Esophagus squamous epithelium (tissue), 5 donors: ENCODE measurements around the gene HLA-DPA1. TPM values are rescaled to one million over a fixed set of nuclear protein-coding genes. Genes with fewer than 3 reads are reported as not detected.

Experiments
- DNase-seq: peaks from one replicate; lab custom pipeline; 2025; lab: John Stamatoyannopoulos, UW
- H3K27ac ChIP-seq, 4 donors: fragments of 200-600 bp; sonication (generic); one replicate each; pipeline ENCODE4 v1.5.1; 2016 to 2019; ENCODE audit warnings: mild to moderate bottlenecking in 1 of 4
- H3K27me3 ChIP-seq, 4 donors: fragments of 200-600 bp; sonication (generic); 1 replicate in 3 of 4; 2 replicates in 1 of 4; pipeline versions ENCODE4 v1.5.1 to v1.6.0; 2017 to 2021; ENCODE audit warnings: antibody characterized with exemption in 1 of 4
- H3K36me3 ChIP-seq, 3 donors: fragments of 200-600 bp; sonication (generic); one replicate each; pipeline ENCODE4 v1.5.1; 2016 to 2019
- H3K4me1 ChIP-seq, 3 donors: fragments of 200-600 bp; sonication (generic); one replicate each; pipeline ENCODE4 v1.5.1; 2017 to 2019
- H3K4me3 ChIP-seq, 4 donors: fragments of 200-600 bp; sonication (generic); 1 replicate in 3 of 4; 2 replicates in 1 of 4; pipeline ENCODE4 v1.5.1; 2016 to 2019; ENCODE audit warnings: mild to moderate bottlenecking in 2 of 4, moderate library complexity in 1 of 4
- H3K9me3 ChIP-seq, 3 donors: fragments of 200-600 bp; sonication (generic); one replicate each; pipeline ENCODE4 v1.5.1; 2016 to 2019
- CTCF ChIP-seq, 6 experiments: fragments of 450-650 bp in 4 of 6; fragments of 200-600 bp in 2 of 6; sonication (generic) in 2 of 6; IDR thresholded peaks; one replicate each; pipeline ENCODE4 v1.5.1; 2016 to 2019; ENCODE audit warnings: antibody characterized with exemption in 6 of 6, mild to moderate bottlenecking in 4 of 6, moderate library complexity in 4 of 6
- POLR2A ChIP-seq, 4 donors: fragments of 450-650 bp; IDR thresholded peaks; one replicate each; pipeline ENCODE4 v1.6.1; 2017; ENCODE audit warnings: antibody characterized with exemption in 4 of 4, mild to moderate bottlenecking in 4 of 4, moderate library complexity in 3 of 4
- WGBS, 2 donors: methylation state at CpG; one replicate each; pipeline ENCODE4 v1.1.5; 2018; 5-methylcytosine and 5-hydroxymethylcytosine counted together
- intact Hi-C: fragments of 100-400 bp; cut with DNase I; formaldehyde crosslinking; loops from one replicate; pipeline ENCODE4 v1.15.0; 2022
- total RNA-seq, 4 donors: library from RNA; depleted of rRNA; stranded (reverse); fragments of >200 nt; gene quantifications; one replicate each; pipeline ENCODE4 v1.1.0, GENCODE V29; 2016
- donor health status: DM: yes; HTN: yes; CAD: no.

Gene HLA-DPA1
- total RNA-seq, result 100 to 1,000 TPM in 1 of 4 donors, 10 to 100 TPM in 1, 1 to 10 TPM in 2; 6.2 to 114 (median 48.2) TPM

- H3K9me3 ChIP-seq, result no peaks in the 10 kb centered on the region
- peaks cover 0 to 10% (median 0%) of the 10 kb centered on the region in 3 donors for H3K36me3 ChIP-seq
- 41 to 51% methylated on average over 8 of the region's 8 CpGs for WGBS, 2 donors
- TF ChIP-seq CTCF (IDR thresholded peaks at IDR 0.05) (no peak), POLR2A (IDR thresholded peaks at IDR 0.05) (peak in 3 of 4 donors; percentile 15 to 84 (median 48))
- intact Hi-C loops, result no loop called here
- H3K27ac ChIP-seq, result peak within 1 kb of the TSS; percentile 40 to 81 (median 68)
- DNase-seq, result no peak
- no peaks in the 10 kb centered on the region for H3K27me3 ChIP-seq
- peak within 1 kb of the TSS; percentile 3 to 63 (median 32) for H3K4me3 ChIP-seq
- H3K4me1 ChIP-seq, result no peaks in the 10 kb centered on the region
Measured at GRCh38 chr6:33073431-33073871, at the start of gene HLA-DPA1. HLA-DPA1 (minus strand) TSS chr6:33073649.

DNA sequence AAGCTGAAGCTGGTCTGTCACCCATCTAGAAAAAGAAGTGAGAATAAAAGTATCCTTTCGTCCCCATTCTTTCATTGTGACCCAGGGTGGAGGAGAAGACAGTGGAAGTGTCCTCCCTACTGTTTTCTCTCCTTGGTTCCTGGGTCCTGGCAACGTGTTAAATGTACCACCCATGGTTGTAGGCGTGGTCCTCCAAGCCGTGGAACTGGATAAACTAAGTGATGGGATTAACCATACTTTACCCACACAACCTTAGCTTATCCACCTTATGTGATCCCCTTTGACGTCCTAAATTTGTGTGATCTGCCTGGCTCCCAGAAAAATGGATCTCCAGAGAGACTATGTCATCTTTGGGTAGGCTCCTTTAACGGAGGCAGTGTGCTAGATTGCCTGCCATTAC, 49.7 kb upstream of the HLA-DPA1 start:
- TF ChIP-seq CTCF (IDR thresholded peaks at IDR 0.05) (no peak), POLR2A (IDR thresholded peaks at IDR 0.05) (no peak)
- 52 to 81% methylated on average over 6 of the region's 6 CpGs for WGBS, 2 donors
- intact Hi-C loops, result loop anchor here (5.0 kb wide), 1 partner anchor 124 kb away; no protein-coding TSS in a partner anchor
- no peak for DNase-seq
- Histone ChIP-seq H3K27ac (no peak overlapping the region), H3K4me1 (no peaks in the 10 kb centered on the region), H3K36me3 (no peaks in the 10 kb centered on the region), H3K9me3 (peaks cover 0 to 12% (median 0%) of the 10 kb centered on the region in 3 donors), H3K27me3 (peaks cover 0 to 17% (median 2%) of the 10 kb centered on the region in 4 donors), H3K4me3 (no peak overlapping the region)

- intact Hi-C loops, result loop anchor here (5.0 kb wide), 1 partner anchor 127 kb away; no protein-coding TSS in a partner anchor
- WGBS, 2 donors, result 43 to 79% methylated on average over 3 of the region's 3 CpGs
Measured at GRCh38 chr6:33120001-33120400, 46.6 kb upstream of the HLA-DPA1 start.

GRCh38 chr6:33118525-33119123, 45.2 kb upstream of the HLA-DPA1 start:
- intact Hi-C loops, result no loop called here
- Histone ChIP-seq H3K27me3 (peaks cover 0 to 56% (median 11%) of the 10 kb centered on the region in 4 donors), H3K9me3 (peaks cover 0 to 5% (median 0%) of the 10 kb centered on the region in 3 donors), H3K27ac (no peak overlapping the region), H3K36me3 (no peaks in the 10 kb centered on the region), H3K4me1 (peaks cover 3 to 10% (median 7%) of the 10 kb centered on the region in 3 donors), H3K4me3 (no peak overlapping the region)
- 0 to 1% methylated on average over 3 of the region's 3 CpGs for WGBS, 2 donors
- no peak for DNase-seq
- TF ChIP-seq CTCF (IDR thresholded peaks at IDR 0.05) (peak; percentile 77 to 96 (median 85)), POLR2A (IDR thresholded peaks at IDR 0.05) (no peak)

More at GRCh38 chr6:33120001-33120400, 46.6 kb upstream of the HLA-DPA1 start:
- H3K27me3 ChIP-seq, result peaks cover 0 to 42% (median 12%) of the 10 kb centered on the region in 4 donors
- peaks cover 0 to 12% (median 0%) of the 10 kb centered on the region in 3 donors for H3K9me3 ChIP-seq
- no peaks in the 10 kb centered on the region for H3K36me3 ChIP-seq
- no peak for TF ChIP-seq POLR2A (IDR thresholded peaks at IDR 0.05)
- no peak for TF ChIP-seq CTCF (IDR thresholded peaks at IDR 0.05)
- no peak overlapping the region for H3K4me3 ChIP-seq
- DNase-seq, result no peak
- H3K27ac ChIP-seq, result no peak overlapping the region
- H3K4me1 ChIP-seq, result peaks cover 3 to 10% (median 7%) of the 10 kb centered on the region in 3 donors

- H3K27me3 ChIP-seq, result peaks cover 0 to 64% (median 11%) of the 10 kb centered on the region in 4 donors
- H3K4me3 ChIP-seq, result no peak overlapping the region
- no peak overlapping the region for H3K27ac ChIP-seq
- no peak for DNase-seq
- no peaks in the 10 kb centered on the region for H3K9me3 ChIP-seq
- TF ChIP-seq CTCF (IDR thresholded peaks at IDR 0.05), result no peak
- TF ChIP-seq POLR2A (IDR thresholded peaks at IDR 0.05), result no peak
- peaks cover 3 to 10% (median 7%) of the 10 kb centered on the region in 3 donors for H3K4me1 ChIP-seq
- no peaks in the 10 kb centered on the region for H3K36me3 ChIP-seq
- intact Hi-C loops, result no loop called here
- WGBS, 2 donors, result 21 to 27% methylated on average over 8 of the region's 9 CpGs
Measured at GRCh38 chr6:33117811-33118277, 44.4 kb upstream of the HLA-DPA1 start.
